Mesendoderm (in vitro differentiated cells): ENCODE results near the gene CNTROB.
A peak's percentile ranks its signal among the peaks of the same experiment; 100 is the strongest.
"Not testable (repeated sequence)": the region's sequence is repeated elsewhere in the genome, so short reads cannot be mapped to it uniquely, and the experiment has no call there.

Experiments
- DNase-seq: peaks from one replicate; pipeline ENCODE4 v3.0.0; 2013
- H2AK5ac ChIP-seq: 2 replicates; pipeline ENCODE4 v1.6.1; 2013; ENCODE audit warnings: low read length, inconsistent platforms
- H2BK120ac ChIP-seq: 2 replicates; pipeline ENCODE4 v1.6.1; 2013; ENCODE audit warnings: low read depth, mild to moderate bottlenecking, low read length, moderate library complexity, mixed read lengths
- H2BK15ac ChIP-seq: replicated peaks from 2 replicates; pipeline ENCODE4 v1.6.1; 2013; ENCODE audit warnings: low read depth, mild to moderate bottlenecking, moderate library complexity
- H2BK5ac ChIP-seq: 2 replicates; pipeline ENCODE4 v1.6.1; 2013; ENCODE audit warnings: low read length, inconsistent platforms
- H3K18ac ChIP-seq: 2 replicates; pipeline ENCODE4 v1.6.1; 2013; ENCODE audit warnings: mild to moderate bottlenecking, low read length, mixed read lengths
- H3K23ac ChIP-seq: one replicate; pipeline ENCODE4 v1.6.1; 2013; ENCODE audit warnings: low read length
- H3K27ac ChIP-seq: 2 replicates; pipeline ENCODE4 v1.5.1; 2013; ENCODE audit warnings: low read depth, mild to moderate bottlenecking, inconsistent platforms, low read length, moderate library complexity
- H3K27me3 ChIP-seq: 2 replicates; pipeline ENCODE4 v1.6.1; 2013; ENCODE audit warnings: low read length, control low read depth, mild to moderate bottlenecking, inconsistent platforms; ENCODE audit not compliant: insufficient read depth, poor library complexity
- H3K36me3 ChIP-seq: 2 replicates; pipeline ENCODE4 v1.6.1; 2013; ENCODE audit warnings: low read length, inconsistent platforms; ENCODE audit not compliant: control insufficient read depth, insufficient read depth
- H3K4ac ChIP-seq: one replicate; pipeline ENCODE4 v1.6.1; 2013; ENCODE audit warnings: low read depth, mild to moderate bottlenecking, low read length, moderate library complexity
- H3K4me1 ChIP-seq: 2 replicates; pipeline ENCODE4 v1.6.1; 2013; ENCODE audit warnings: low read depth, low read length, inconsistent platforms; ENCODE audit not compliant: control insufficient read depth
- H3K4me2 ChIP-seq: 2 replicates; pipeline ENCODE4 v1.6.1; 2013; ENCODE audit warnings: low read length
- H3K4me3 ChIP-seq: 2 replicates; pipeline ENCODE4 v1.5.1; 2013; ENCODE audit warnings: mild to moderate bottlenecking, low read length
- H3K56ac ChIP-seq: one replicate; pipeline ENCODE4 v1.6.1; 2013; ENCODE audit warnings: low read length
- H3K79me1 ChIP-seq: 2 replicates; pipeline ENCODE4 v1.6.1; 2013; ENCODE audit warnings: low read length, inconsistent platforms
- H3K79me2 ChIP-seq: 2 replicates; pipeline ENCODE4 v1.6.1; 2013; ENCODE audit warnings: mild to moderate bottlenecking, low read length; ENCODE audit not compliant: control insufficient read depth, insufficient read depth
- H3K9ac ChIP-seq: 2 replicates; pipeline ENCODE4 v1.6.1; 2013; ENCODE audit warnings: low read length, inconsistent platforms
- H4K5ac ChIP-seq: one replicate; pipeline ENCODE4 v1.6.1; 2013; ENCODE audit warnings: low read length
- H4K8ac ChIP-seq: one replicate; pipeline ENCODE4 v1.6.1; 2013; ENCODE audit warnings: low read depth, mild to moderate bottlenecking, control low read depth, low read length, moderate library complexity
- WGBS: extraction: QIAGEN DNeasy Blood & Tissue Kit; methylation state at CpG from one replicate; pipeline ENCODE4 v1.1.7; 2013; ENCODE audit warnings: low lambda C conversion rate, missing lambda C conversion rate; ENCODE audit not compliant: insufficient coverage; ENCODE audit errors: extremely low coverage; 5-methylcytosine and 5-hydroxymethylcytosine counted together

The CNTROB gene

DNA sequence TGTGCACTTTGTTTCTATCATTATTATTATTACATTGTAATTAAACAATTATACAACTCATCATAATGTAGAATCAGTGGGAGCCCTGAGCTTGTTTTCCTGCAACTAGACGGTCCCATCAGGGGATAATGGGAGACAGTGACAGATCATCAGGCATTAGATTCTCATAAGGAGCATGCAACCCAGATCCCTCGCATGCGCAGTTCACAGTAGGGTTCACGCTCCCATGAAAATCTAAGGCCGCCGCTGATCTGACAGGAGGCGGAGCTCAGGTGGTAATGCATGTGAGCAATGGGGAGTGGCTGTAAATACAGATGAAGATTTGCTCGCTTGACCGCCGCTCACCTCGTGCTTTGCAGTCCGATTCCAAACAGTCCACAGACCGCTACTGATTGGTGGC is 21.3 kb downstream of the CNTROB start:
- H3K9ac ChIP-seq, H3K18ac ChIP-seq, H3K36me3 ChIP-seq, H3K79me2 ChIP-seq, H4K8ac ChIP-seq, H3K56ac ChIP-seq, H3K23ac ChIP-seq, H3K27ac ChIP-seq, DNase-seq, H2BK5ac ChIP-seq, H3K4ac ChIP-seq, H3K4me1 ChIP-seq, H2BK15ac ChIP-seq, H2BK120ac ChIP-seq, H3K79me1 ChIP-seq, H3K4me2 ChIP-seq, H3K27me3 ChIP-seq, H3K4me3 ChIP-seq, H2AK5ac ChIP-seq, H4K5ac ChIP-seq: not testable (repeated sequence)
- WGBS = no CpG with 5 or more reads among the region's 13 CpGs

DNA sequence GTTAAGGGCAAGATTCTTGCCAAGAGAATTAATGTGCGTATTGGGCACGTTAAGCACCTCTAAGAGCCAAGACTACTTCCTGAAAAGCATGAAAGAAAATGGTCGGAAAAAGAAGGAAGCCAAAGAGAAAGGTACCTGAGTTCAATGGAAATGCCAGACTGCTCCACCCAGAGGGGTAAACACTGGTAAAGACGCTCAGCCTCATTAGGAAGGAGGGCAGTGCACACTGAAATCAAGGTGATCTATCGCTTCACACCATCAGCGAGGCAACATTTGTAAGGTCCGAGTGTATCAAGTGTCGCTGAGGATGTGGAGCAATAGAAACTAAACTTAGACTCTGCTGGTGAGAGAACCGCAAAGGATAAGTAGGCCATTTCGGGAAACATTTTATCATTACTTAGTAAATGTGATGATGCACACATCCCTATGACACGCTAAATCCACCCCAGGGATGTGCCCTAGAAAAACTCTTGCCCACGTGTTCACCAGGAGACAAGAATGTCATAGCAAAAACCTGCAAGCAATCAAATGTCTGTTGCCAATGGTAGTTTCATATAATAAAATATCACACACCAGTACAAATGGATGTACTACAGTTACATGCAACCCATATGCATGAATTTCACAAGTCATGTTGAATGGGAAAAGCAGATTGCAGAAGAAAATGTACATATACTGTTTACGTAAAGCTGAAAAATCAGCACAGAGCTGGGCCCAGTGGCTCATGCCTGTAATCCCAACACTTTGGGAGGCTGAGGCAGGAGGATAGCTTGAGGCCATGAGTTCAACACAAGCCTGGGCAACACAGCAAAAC is 23.6 kb downstream of the CNTROB start:
- H3K56ac ChIP-seq = no peak overlapping the region
- H2BK120ac ChIP-seq = no peak overlapping the region
- H3K79me2 ChIP-seq = no peaks in the 10 kb centered on the region
- no peaks in the 10 kb centered on the region for H3K79me1 ChIP-seq
- H3K4me3 ChIP-seq = no peak overlapping the region
- H3K4ac ChIP-seq = no peak overlapping the region
- WGBS = no CpG with 5 or more reads among the region's 13 CpGs
- no peaks in the 10 kb centered on the region for H3K4me1 ChIP-seq
- H2BK15ac ChIP-seq = no peak overlapping the region
- H3K27ac ChIP-seq = no peak overlapping the region
- DNase-seq = no peak
- H3K4me2 ChIP-seq = no peak overlapping the region
- no peaks in the 10 kb centered on the region for H3K36me3 ChIP-seq
- no peak overlapping the region for H3K18ac ChIP-seq
- H3K23ac ChIP-seq = no peak overlapping the region
- H3K9ac ChIP-seq = no peak overlapping the region
- no peak overlapping the region for H2AK5ac ChIP-seq
- no peak overlapping the region for H4K8ac ChIP-seq
- no peak overlapping the region for H2BK5ac ChIP-seq
- H4K5ac ChIP-seq = no peak overlapping the region
- H3K27me3 ChIP-seq = no peaks in the 10 kb centered on the region

DNA sequence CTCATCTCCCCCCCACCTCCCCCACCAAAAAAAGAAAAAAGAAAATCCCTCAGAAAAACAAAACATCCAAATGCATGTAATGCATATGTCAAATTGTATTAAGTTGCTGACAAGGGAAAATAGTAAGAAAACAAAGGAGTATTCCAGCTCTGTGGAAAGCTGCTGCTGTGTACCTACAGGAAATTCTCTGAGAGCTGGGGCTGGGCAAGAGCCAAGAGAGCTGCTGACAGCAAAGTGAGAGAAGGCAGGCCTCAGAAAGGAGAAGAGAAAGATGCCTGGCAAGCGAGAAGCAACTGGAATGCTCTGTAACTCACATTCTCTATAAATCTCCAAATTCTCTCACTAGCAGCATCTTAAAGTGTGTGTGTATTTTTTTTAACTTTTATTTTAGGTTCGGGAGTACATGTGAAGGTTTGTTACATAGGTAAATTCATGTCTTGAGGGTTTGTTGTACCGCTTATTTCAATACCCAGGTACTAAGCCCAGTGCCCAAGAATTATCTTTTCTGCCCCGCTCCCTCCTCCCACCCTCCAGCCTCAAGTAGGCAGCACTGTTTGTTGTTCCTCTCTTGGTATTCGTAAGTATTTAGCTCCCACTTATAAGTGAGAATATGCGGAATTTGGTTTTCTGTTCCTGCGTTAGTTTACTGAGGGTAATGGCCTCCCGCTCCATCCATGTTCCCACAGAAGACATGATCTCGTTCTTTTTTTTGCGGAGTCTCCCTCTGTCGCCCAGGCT is 24.4 kb downstream of the CNTROB start:
- Histone ChIP-seq H3K79me1 (no peaks in the 10 kb centered on the region), H4K5ac (no peak overlapping the region), H2BK5ac (no peak overlapping the region), H3K4me2 (no peak overlapping the region), H3K4ac (no peak overlapping the region), H3K23ac (no peak overlapping the region), H3K9ac (no peak overlapping the region), H3K79me2 (no peaks in the 10 kb centered on the region), H3K27ac (no peak overlapping the region), H2BK15ac (no peak overlapping the region), H2BK120ac (no peak overlapping the region), H2AK5ac (no peak overlapping the region), H3K4me3 (no peak overlapping the region), H3K18ac (no peak overlapping the region), H3K56ac (no peak overlapping the region), H4K8ac (no peak overlapping the region), H3K4me1 (no peaks in the 10 kb centered on the region), H3K36me3 (no peaks in the 10 kb centered on the region), H3K27me3 (no peaks in the 10 kb centered on the region)
- DNase-seq = peak; percentile 22
- no CpG with 5 or more reads among the region's 11 CpGs for WGBS

DNA sequence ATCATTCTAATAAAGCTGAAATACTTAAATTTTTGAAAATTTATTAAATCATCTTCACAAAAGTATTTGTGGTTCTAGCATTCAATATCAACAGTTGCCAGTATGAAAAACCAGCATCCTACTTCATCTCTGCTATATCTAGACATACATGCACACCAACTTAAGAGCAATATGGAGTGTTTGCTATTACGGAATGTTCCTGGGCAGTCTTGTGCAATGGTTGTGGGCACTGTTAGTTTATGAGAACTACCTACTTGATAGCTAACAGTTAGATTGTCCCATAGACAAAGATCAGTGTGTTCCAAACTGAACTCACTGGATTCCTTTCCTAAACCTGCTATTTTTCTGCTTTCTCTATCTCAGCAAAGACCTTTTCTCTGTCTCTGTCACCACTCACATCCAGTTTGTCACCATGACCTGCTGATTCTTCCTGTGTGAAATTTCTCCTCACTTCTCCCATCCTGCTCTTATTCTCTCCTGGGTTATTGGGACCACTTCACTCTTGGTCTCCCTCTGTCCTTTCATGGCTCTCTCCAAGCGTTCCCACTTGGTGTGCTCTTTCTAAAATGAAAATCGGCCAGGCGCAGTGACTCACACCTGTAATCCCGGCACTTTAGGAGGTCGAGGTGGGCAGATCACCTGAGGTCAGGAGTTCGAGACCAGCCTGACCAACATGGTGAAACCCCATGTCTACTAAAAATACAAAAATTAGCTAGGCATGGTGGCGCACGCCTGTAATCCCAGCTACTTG is 27.7 kb downstream of the CNTROB start:
- Histone ChIP-seq H3K4me1 (no peaks in the 10 kb centered on the region), H3K27ac (no peak overlapping the region), H2BK5ac (no peak overlapping the region), H4K5ac (no peak overlapping the region), H4K8ac (no peak overlapping the region), H3K23ac (no peak overlapping the region), H3K56ac (no peak overlapping the region), H3K79me1 (no peaks in the 10 kb centered on the region), H3K27me3 (peaks cover 2% of the 10 kb centered on the region), H3K4me3 (no peak overlapping the region), H2BK120ac (no peak overlapping the region), H3K4ac (no peak overlapping the region), H2BK15ac (no peak overlapping the region), H2AK5ac (no peak overlapping the region), H3K79me2 (no peaks in the 10 kb centered on the region), H3K4me2 (no peak overlapping the region), H3K9ac (no peak overlapping the region), H3K18ac (no peak overlapping the region), H3K36me3 (no peaks in the 10 kb centered on the region)
- DNase-seq = no peak
- WGBS = no CpG with 5 or more reads among the region's 9 CpGs

DNA sequence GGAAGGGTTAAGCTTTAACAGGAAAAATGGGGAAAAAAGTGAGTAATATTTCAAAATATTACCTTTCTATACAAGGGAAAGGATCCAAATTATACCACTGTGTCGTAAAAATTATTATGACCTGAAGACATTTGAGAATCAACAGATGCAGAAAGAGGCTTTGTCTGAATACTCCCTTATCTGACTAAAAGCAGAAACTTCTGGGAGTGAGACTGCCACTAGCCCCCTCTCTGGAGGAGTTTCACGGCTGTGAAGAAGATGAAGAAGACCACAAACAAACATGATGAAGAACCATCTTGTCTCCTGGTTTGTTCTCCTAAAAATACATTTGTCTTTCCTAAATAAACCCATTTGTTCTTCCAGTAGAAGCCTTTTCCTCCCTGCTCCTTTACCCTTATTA is 29.4 kb downstream of the CNTROB start:
- H2BK5ac ChIP-seq = no peak overlapping the region
- DNase-seq = no peak

More for the DNA sequence above, 29.4 kb downstream of the CNTROB start:
- Histone ChIP-seq H3K56ac (no peak overlapping the region), H3K4me3 (no peak overlapping the region), H4K5ac (no peak overlapping the region), H2AK5ac (no peak overlapping the region), H2BK15ac (no peak overlapping the region), H3K79me2 (no peaks in the 10 kb centered on the region), H3K36me3 (no peaks in the 10 kb centered on the region), H3K18ac (no peak overlapping the region), H3K4ac (no peak overlapping the region), H3K27me3 (peaks cover 2% of the 10 kb centered on the region), H3K9ac (no peak overlapping the region), H3K4me1 (no peaks in the 10 kb centered on the region), H3K79me1 (no peaks in the 10 kb centered on the region), H4K8ac (no peak overlapping the region), H3K4me2 (no peak overlapping the region), H3K23ac (no peak overlapping the region), H3K27ac (no peak overlapping the region), H2BK120ac (no peak overlapping the region)
- WGBS = no CpG with 5 or more reads among the region's 2 CpGs
